ENCODE data around the gene OR51V1. TPM values are rescaled to one million over a fixed set of nuclear protein-coding genes. Genes with fewer than 3 reads are reported as not detected.
"Not testable (repeated sequence)": the region's sequence is repeated elsewhere in the genome, so short reads cannot be mapped to it uniquely, and the experiment has no call there.

The OR51V1 gene
- polyA plus RNA-seq, 1 donor = not detected

DNA sequence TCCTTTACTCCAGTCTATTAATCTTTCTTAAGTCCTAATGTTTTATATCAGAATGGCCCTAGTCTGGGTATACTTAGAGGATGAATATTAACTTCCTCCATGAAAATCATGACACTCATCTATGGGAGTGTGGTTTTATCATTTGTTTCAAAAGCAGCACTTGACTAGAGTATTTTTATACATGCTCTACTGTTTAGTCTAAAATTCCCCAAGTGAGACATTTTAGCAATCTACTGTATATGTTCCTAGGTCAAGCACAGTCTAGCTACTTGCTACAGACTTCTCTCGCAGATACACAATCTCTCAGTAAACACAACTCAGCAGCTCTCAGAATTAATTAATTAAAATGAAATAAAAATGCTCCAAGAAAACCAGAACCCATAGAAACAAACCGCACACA lies 29.3 kb upstream of the OR51V1 start:
- no peak for DNase-seq

DNA sequence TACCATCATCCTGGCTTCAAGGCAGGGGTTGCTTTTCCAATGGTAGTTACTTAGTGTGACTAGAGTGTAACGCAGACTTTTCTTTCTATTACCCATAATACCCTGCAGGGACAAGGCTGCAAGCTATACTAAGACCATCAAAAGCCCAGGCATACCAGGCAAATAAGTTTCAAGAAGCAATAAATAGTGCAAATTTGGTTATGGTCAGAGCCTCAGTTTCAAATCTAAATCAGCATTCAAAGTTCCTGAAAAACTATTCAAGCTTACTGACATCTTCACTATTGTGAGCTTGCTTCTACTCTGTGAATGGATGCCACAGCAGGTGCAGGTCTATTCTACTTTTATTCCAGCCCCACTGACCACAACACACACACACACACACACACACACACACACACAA lies 28.9 kb upstream of the OR51V1 start:
- no peak for DNase-seq

DNA sequence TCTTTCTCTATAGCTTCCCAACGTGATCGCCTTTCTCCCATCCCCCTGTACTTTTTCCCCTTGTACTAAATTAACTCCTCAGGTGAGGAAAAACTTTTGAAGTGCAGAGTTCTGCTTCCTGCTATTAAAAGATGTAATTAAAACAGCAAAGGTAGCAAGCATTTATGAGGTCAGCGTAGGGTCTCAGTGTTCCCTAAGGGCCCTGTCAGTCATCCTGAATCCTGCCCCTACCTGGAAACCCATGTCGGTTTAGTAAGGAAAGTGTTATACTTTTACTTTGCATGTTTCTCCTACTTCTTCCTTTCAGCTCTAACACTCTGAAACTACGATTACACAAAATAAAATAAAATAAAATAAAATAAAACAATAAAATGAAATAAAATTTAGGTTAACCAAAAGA lies 27.6 kb upstream of the OR51V1 start:
- DNase-seq = no peak

DNA sequence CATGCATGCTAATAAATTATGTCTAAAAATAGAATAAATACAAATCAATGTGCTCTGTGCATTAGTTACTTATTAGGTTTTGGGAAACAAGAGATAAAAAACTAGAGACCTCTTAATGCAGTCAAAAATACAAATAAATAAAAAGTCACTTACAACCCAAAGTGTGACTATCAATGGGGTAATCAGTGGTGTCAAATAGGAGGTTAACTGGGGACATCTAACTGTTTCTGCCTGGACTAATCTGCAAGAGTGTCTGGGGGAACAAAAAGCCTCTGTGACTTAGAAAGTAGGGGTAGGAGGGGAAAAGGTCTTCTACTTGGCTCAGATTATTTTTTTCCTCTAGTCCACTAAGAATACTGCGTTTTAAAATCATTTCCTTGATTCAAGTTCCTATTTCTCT lies 27.2 kb upstream of the OR51V1 start:
- DNase-seq = no peak

DNA sequence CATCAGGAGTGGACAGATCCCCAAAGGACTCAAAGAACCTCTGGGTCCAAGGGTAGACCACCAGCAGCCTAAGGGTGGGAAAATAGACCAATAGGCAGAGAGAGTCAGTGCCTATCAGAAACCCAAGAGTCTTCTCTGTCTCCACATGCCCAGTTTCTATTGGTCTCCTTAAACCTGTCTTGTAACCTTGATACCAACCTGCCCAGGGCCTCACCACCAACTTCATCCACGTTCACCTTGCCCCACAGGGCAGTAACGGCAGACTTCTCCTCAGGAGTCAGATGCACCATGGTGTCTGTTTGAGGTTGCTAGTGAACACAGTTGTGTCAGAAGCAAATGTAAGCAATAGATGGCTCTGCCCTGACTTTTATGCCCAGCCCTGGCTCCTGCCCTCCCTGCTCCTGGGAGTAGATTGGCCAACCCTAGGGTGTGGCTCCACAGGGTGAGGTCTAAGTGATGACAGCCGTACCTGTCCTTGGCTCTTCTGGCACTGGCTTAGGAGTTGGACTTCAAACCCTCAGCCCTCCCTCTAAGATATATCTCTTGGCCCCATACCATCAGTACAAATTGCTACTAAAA lies 26.3 kb upstream of the OR51V1 start, which contains the start of gene HBB:
Gene HBB (minus strand): TSS at position 340 of the 579 bp plus-strand sequence. CDS start 50 bp downstream, at position 290.
- DNase-seq = no peak

DNA sequence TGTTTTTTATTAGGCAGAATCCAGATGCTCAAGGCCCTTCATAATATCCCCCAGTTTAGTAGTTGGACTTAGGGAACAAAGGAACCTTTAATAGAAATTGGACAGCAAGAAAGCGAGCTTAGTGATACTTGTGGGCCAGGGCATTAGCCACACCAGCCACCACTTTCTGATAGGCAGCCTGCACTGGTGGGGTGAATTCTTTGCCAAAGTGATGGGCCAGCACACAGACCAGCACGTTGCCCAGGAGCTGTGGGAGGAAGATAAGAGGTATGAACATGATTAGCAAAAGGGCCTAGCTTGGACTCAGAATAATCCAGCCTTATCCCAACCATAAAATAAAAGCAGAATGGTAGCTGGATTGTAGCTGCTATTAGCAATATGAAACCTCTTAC lies 25.0 kb upstream of the OR51V1 start:
- DNase-seq = no peak

DNA sequence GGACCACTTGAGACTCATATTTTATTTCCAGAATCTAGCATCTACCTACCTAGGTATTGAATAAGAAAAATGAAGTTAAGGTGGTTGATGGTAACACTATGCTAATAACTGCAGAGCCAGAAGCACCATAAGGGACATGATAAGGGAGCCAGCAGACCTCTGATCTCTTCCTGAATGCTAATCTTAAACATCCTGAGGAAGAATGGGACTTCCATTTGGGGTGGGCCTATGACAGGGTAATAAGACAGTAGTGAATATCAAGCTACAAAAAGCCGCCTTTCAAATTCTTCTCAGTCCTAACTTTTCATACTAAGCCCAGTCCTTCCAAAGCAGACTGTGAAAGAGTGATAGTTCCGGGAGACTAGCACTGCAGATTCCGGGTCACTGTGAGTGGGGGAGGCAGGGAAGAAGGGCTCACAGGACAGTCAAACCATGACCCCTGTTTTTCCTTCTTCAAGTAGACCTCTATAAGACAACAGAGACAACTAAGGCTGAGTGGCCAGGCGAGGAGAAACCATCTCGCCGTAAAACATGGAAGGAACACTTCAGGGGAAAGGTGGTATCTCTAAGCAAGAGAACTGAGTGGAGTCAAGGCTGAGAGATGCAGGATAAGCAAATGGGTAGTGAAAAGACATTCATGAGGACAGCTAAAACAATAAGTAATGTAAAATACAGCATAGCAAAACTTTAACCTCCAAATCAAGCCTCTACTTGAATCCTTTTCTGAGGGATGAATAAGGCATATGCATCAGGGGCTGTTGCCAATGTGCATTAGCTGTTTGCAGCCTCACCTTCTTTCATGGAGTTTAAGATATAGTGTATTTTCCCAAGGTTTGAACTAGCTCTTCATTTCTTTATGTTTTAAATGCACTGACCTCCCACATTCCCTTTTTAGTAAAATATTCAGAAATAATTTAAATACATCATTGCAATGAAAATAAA lies 24.3 kb upstream of the OR51V1 start:
- DNase-seq = no peak

DNA sequence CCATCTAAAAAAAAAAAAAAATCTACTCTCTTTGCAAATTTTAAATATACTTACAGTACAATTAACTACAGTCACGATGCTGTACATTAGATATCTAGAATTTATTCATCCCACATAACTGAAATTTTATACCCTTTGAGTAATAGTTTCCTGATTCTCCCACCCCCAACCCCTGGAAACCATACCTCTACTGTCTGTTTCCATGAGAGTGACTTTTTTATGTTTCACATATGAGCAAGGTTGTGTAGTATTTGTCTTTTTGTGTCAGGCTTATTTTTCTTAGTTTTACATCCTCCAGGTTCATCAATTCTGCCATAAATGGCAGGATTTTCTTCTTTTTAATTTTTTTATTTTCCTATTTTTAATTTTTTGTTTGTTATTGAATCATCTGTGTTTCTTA lies 23.2 kb upstream of the OR51V1 start:
- no peak for DNase-seq

DNA sequence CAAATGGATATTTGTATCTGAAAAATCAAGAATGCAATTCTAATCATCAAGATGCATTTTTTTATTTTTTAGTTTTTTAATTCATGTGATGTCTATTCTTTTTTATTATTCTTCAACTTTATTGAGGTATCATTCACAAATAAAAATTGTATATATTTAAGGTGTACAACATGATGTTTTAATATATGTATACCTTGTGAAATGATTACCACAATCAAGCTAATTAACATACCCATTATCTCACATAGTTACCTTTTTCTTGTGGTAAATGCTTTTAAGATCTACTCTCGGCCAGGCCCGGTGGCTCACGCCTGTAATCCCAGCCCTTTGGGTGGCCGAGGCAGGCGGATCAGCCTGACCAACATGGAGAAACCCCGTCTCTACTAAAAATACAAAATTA lies 22.7 kb upstream of the OR51V1 start:
- DNase-seq = no peak

DNA sequence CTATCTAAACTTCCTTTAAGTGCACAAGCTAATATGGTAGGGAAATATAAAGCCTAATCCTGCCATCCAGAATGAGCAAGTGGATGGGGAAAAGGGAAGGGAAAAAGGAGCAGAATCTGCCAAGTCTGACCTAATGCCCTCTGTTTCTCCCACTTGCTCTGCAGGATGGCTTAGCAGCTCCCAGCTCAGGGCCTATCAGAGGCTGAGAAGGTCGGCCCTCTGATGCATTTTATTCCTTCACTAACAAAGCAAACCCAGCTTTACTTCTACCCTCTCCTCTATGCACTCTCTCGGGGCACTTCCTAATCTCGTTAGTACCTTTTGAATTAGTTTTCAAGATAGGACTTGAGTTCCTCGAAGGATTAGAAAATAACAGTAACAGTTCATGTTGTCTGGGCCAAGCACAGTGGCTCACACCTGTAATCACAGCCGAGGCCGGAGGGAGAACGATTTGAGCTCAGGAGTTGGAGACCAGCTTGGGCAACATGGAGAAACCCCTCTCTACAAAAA lies 9.9 kb upstream of the OR51V1 start:
- no peak for DNase-seq

DNA sequence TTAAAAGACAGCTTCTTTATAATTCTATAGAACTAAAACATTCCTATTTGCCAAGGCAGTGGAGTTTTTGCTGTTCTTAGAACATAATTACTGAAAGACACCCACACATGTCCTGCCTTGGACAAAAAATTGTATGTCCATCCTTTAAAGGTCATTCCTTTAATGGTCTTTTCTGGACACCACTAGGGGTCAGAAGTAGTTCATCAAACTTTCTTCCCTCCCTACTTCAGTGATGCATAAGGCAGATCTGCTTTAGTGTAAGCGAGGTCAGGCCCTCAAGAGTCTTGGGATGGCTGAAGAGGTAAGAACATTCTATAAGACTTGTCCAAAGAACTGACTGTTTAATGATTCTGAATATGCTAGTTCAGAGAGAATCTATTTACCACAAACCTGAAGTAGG lies 4.3 kb upstream of the OR51V1 start:
- DNase-seq = peak; percentile 8

DNA sequence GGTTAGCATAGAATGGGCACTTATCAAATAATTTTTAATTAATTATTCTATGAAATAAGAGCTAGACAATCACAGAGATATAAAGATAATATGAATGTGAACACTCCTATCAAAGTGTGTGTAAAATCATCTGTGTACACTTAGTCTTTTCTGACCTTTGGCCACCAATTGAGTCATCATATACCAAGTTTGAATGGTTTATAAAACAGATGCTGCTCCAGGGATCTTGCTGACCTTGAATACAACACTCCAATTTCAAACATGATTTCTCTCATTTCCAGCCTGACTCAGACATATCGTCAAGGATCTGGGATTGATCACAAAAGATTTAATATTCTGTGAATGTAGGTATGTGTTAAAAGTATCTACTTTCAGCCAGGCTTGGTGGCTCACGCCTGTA lies 2.9 kb upstream of the OR51V1 start:
- no peak for DNase-seq

DNA sequence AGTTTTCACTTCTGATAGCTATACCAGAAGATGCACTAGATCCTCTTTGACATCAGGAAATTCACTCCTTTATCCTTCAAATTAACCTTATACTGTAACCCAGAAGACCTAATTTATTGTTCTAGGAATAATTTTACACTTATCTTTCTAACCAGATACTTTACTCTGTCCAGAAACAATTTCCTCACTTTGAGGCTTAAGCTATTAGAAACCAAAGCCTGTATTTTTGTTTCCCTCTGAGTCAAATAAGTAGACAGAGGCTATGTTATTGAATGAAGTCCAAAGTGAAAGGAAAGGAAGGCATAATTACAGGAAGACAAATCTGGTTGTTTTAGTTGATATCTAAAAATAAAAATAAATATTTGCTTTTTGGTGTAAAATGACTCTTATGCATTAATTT lies 2.2 kb downstream of the OR51V1 start:
- no peak for DNase-seq

DNA sequence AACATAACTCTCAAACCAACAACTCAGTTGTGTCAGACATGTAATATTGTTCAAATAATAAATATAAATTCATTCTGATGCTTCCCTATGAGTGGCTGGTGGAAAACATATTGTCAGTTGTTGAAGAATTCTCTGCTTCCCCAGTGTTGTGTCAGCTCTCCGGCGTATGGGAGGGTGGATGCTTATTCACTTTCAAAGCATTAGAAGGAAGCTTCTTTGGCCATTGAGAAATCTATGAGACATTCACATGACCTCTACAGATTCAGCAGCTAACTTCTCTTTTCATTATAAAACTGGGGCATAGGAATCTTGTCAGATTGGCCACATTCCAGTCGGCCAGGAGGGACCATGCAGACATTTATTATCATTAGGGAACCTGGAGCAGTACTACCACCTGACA lies 2.9 kb downstream of the OR51V1 start:
- no peak for DNase-seq

DNA sequence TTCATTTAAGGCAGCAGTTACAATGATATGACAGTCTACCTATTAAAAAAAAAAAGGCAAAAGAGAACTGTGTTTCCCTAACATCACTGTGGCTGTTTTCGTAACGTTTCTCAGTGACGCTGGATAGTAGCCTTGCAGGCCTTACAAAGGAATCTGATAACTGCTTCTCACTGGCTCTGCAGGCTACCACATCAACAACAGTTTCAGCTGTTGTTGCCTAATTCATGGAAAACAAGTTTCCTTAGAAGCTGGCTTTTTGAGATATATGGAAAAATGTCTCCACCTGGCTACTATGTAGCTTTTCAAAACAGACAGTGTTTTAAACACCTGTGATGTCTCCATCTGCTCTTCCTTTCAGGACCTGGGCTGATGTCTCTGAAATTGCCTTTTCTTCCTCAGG lies 3.8 kb downstream of the OR51V1 start:
- no peak for DNase-seq

DNA sequence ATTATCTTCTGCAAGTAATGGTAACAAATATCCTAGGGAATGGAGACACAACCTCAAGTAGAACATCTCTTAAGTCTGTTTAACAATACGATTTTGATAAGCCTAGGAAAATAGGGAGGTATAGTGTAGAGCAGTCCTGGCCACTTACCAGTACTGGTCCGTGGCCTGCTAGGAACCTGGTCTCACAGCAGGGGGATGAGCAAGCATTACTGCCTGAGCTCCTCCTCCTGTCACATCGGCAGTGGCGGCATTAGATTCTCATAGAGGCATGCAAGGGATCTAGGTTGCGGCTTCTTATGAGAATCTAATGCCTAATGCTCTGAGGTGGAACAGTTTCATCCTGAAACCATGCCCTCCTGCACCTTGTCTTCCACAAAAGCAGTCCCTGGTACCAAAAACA lies 4.4 kb downstream of the OR51V1 start:
- no peak for DNase-seq

DNA sequence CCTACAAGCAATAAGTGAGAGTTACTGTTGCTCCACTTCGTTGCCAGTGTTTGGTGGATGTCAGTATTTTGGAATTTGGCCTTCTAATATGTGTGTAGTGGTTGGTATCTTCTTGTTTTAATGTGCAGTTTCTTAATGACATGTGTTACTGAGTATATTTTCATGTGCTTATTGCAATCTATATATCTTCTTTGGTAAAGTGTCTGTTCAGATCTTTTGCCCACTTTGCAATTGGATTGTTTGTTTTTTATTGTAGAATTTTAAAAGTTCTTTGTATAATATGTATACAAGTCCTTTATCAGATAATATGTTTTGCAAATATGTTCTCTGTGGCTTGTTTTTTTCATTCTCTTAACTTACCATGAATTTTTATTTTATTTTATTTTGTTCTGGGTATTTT lies 7.7 kb downstream of the OR51V1 start:
- DNase-seq = no peak

DNA sequence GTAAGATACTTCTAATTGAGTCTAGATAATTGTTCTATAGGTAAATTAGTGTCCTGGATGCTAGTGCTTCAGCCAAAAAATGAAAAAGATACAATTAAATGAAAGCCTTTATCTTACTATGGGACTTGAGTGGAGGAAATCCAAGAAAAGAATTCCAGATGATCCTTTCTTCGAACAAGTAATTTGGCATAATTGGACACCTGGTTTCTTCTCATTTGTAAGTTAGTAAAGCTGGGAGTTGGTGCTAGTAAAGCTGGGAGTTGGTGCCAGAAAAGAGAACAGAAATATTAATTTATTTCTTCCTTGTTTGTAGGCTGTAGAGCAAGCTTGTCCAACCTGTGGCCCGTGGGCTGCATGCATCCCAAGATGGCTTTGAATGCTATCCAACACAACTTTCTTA lies 12.3 kb downstream of the OR51V1 start:
- DNase-seq = no peak

DNA sequence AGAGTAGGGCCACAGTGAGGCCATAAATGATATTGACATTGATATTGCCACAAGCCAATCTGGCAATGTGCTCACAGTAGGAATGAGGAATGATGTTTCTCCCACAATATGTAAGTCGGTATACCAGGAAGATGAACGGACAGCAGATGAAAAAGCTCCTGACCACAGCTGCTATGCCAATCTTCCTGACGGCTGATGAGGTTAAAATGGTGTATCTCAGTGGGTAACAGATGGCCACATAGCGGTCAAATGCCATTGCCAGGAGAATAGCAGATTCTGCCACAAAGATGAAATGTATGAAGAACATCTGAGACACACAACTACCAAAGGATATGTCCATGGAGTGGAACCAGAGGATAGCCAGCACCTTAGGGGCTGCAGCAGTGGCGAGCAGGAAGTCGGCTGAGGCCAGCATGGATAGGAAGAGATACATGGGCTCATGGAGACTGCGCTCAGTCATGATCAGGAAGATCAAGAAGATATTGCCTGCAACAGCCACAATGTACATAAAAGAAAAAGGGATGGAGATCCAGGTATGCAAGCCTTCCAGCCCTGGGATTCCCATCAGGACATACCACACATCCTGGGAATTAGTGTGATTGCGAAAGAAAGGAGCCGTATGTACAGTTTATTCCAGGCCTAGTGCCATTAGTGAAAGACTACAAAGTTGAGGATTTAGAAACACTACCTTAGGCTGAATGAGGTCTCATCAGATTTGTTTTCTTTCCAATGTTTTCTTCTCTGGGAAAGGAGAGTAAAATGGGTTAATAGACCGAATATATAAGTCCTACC lies 22.2 kb downstream of the OR51V1 start:
- DNase-seq = no peak

DNA sequence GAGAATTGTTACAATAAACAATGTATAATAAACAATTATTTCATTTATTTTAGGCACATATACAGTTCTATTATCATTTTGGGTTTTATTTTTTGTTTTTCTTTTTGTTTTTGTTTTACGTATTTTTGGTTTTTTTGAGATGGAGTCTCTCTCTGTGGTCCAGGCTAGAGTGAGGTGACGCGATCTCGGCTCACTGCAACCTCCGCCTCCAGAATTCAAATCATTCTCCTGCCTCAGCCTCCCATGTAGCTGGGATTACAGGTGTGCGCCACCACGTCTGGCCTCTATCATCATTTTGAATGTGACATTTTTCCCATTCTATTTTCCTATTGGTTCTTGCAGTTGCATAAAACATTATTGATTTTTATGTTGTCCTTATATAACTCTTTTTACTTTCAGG lies 25.5 kb downstream of the OR51V1 start:
- DNase-seq = no peak

DNA sequence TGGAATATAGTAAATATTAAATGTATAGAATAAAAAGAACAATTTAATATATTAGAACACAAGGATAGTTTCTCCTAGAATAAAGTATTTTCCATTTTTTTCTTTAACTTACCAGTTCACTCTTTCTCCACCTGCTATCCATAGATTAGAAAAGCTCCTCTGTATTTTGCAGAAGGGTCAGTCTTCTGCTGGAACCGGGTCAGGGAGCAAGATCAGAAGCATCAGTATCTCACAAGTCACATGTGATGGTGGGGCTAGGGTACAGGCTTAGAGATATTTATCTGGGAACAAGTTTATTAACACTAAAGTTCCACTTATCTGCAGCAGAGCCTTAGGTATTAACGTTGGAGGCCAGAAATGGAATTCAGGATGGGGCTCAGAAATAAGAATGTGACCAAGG lies 28.6 kb downstream of the OR51V1 start:
- DNase-seq = no peak

DNA sequence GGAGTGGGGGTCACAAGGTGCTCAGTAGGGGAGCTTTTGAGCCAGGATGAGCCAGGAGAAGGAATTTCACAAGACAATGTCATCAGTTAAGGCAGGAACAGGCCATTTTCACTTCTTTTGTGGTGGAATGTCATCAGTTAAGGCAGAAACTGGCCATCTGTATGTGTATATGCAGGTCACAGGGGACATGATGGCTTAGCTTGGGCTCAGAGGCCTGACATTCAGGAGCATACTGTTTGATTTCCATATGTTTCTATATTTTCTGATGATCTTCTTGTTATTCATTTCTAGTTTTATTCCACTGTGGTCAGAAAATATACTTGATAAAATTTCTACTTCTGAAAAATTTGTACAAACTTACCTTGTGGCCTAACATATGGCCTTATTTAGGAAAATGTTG lies 34.6 kb downstream of the OR51V1 start:
- DNase-seq = not testable (repeated sequence)

DNA sequence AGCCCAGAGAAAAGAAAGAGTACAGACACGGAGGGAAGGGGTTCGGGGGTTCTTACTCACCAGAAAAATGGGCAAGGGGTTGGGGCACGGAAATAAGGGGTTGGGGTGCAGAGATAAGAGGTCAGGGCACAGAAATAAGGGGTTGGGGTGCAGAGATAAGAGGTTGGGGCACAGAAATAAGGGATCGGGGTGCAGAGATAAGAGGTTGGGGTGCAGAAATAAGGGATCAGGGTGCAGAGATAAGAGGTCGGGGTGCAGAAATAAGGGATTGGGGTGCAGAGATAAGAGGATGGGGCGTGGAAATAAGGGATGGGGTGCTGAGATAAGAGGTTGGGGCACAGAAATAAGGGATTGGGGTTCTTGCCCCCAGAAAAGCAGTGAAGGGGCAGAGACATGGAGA lies 35.7 kb downstream of the OR51V1 start:
- DNase-seq = not testable (repeated sequence)

Measured in hindlimb muscle (tissue), 1 donor.